IMR-90 (cell line): Measurements from ENCODE around the gene ANKHD1. TPM values are rescaled to one million over a fixed set of nuclear protein-coding genes. Genes with fewer than 3 reads are reported as not detected.

Experiments
- ATAC-seq: fragments of 200-7000 bp; cut with Tn5 transposase; 2 replicates; pipeline ENCODE4 v1.9.1; 2020; ENCODE audit warnings: low read depth, mild to moderate bottlenecking, moderate library complexity
- BruUV-seq: library from RNA; stranded (reverse); fragments of 400-500 nt; replicated peaks from 2 replicates; lab custom pipeline; 2021; lab: Mats Ljungman, UMichigan
- CTCF ChIA-PET: fragments of 300-600 bp; formaldehyde crosslinking; extraction: SDS; loops from one replicate; lab custom pipeline; 2021; ENCODE audit warnings: antibody characterized with exemption; lab: Yijun Ruan, JAX
- POLR2A ChIA-PET: fragments of 300-600 bp; sonication (Branson Sonifier 250); formaldehyde crosslinking; loops from one replicate; lab custom pipeline; 2022; ENCODE audit warnings: antibody characterized with exemption; ENCODE audit not compliant: unreplicated experiment; lab: Charles Lee
- DNase-seq: peaks from one replicate; pipeline ENCODE4 v3.0.0; 2013
- H2AFZ ChIP-seq: replicated peaks from 2 replicates; pipeline ENCODE3; 2013; ENCODE audit warnings: low read length, mild to moderate bottlenecking; ENCODE audit not compliant: poor library complexity
- H2AK5ac ChIP-seq: 2 replicates; pipeline ENCODE4 v1.6.1; 2013; ENCODE audit warnings: low read depth, low read length, inconsistent platforms
- H2AK9ac ChIP-seq: replicated peaks from 2 replicates; pipeline ENCODE3; 2013; ENCODE audit warnings: mild to moderate bottlenecking, low read depth, low read length, moderate library complexity; ENCODE audit not compliant: poor library complexity
- H2BK120ac ChIP-seq: 2 replicates; pipeline ENCODE4 v1.6.1; 2013; ENCODE audit warnings: low read depth, low read length, inconsistent platforms
- H2BK15ac ChIP-seq: 3 replicates; pipeline ENCODE4 v1.6.1; 2013; ENCODE audit warnings: low read depth, low read length, inconsistent platforms
- H2BK20ac ChIP-seq: 2 replicates; pipeline ENCODE4 v1.6.1; 2013; ENCODE audit warnings: low read depth, mild to moderate bottlenecking, inconsistent platforms, low read length, moderate library complexity
- H2BK5ac ChIP-seq: 2 replicates; pipeline ENCODE4 v1.6.1; 2013; ENCODE audit warnings: mild to moderate bottlenecking, low read depth, low read length, inconsistent platforms; ENCODE audit not compliant: poor library complexity, severe bottlenecking
- H3K14ac ChIP-seq: replicated peaks from 2 replicates; pipeline ENCODE4 v1.6.1; 2013; ENCODE audit warnings: low read depth, low read length, inconsistent platforms
- H3K18ac ChIP-seq: 2 replicates; pipeline ENCODE4 v1.6.1; 2013; ENCODE audit warnings: low read depth, low read length, control low read depth
- H3K23ac ChIP-seq: 2 replicates; pipeline ENCODE4 v1.6.1; 2013; ENCODE audit warnings: low read depth, low read length, inconsistent platforms
- H3K27ac ChIP-seq: 2 replicates; pipeline ENCODE4 v1.5.1; 2013; ENCODE audit warnings: mild to moderate bottlenecking, control low read depth, low read length; ENCODE audit not compliant: insufficient read depth
- H3K27me3 ChIP-seq: 2 replicates; pipeline ENCODE4 v1.6.1; 2013; ENCODE audit warnings: low read length; ENCODE audit not compliant: control insufficient read depth, insufficient read depth
- H3K36me3 ChIP-seq: 2 replicates; pipeline ENCODE4 v1.6.1; 2013; ENCODE audit warnings: low read length, mixed read lengths; ENCODE audit not compliant: control insufficient read depth, insufficient read depth
- H3K4ac ChIP-seq: 2 replicates; pipeline ENCODE4 v1.6.1; 2013; ENCODE audit warnings: low read depth, low read length, inconsistent platforms
- H3K4me1 ChIP-seq: 2 replicates; pipeline ENCODE4 v1.6.1; 2013; ENCODE audit warnings: low read length, mixed read lengths; ENCODE audit not compliant: control insufficient read depth, insufficient read depth
- H3K4me2 ChIP-seq: 2 replicates; pipeline ENCODE4 v1.6.1; 2013; ENCODE audit warnings: low read depth, mild to moderate bottlenecking, control low read depth, low read length, moderate library complexity
- H3K4me3 ChIP-seq: 2 replicates; pipeline ENCODE4 v1.5.1; 2013; ENCODE audit warnings: low read depth, mild to moderate bottlenecking, control low read depth, low read length, moderate library complexity; ENCODE audit not compliant: insufficient read depth
- H3K56ac ChIP-seq: 2 replicates; pipeline ENCODE4 v1.6.1; 2013; ENCODE audit warnings: low read length, inconsistent platforms; ENCODE audit not compliant: insufficient read depth; ENCODE audit errors: extremely low read depth
- H3K79me1 ChIP-seq, 2 experiments: 2 replicates each; pipeline ENCODE4 v1.6.1; 2013; ENCODE audit warnings: low read length in 2 of 2, inconsistent platforms in 1 of 2, low read depth in 1 of 2
- H3K9ac ChIP-seq: 2 replicates; pipeline ENCODE4 v1.6.1; 2013; ENCODE audit warnings: low read depth, low read length, control low read depth
- H3K9me1 ChIP-seq: 2 replicates; pipeline ENCODE4 v1.6.1; 2013; ENCODE audit warnings: low read length, inconsistent platforms; ENCODE audit not compliant: insufficient read depth
- H3K9me3 ChIP-seq: 2 replicates; pipeline ENCODE4 v1.6.1; 2013; ENCODE audit warnings: low read length; ENCODE audit not compliant: control insufficient read depth, insufficient read depth
- H4K20me1 ChIP-seq: 2 replicates; pipeline ENCODE4 v1.6.1; 2013; ENCODE audit warnings: low read length, inconsistent platforms; ENCODE audit not compliant: insufficient read depth
- H4K5ac ChIP-seq: 2 replicates; pipeline ENCODE4 v1.6.1; 2013; ENCODE audit warnings: mild to moderate bottlenecking, low read depth, low read length, control low read depth
- H4K8ac ChIP-seq, 2 experiments: 2 replicates each; pipeline ENCODE4 v1.6.1; 2013; ENCODE audit warnings: low read depth in 2 of 2, low read length in 2 of 2, control low read depth in 1 of 2, inconsistent platforms in 1 of 2
- H4K91ac ChIP-seq: 2 replicates; pipeline ENCODE4 v1.6.1; 2013; ENCODE audit warnings: low read depth, low read length, inconsistent platforms; ENCODE audit not compliant: insufficient read depth
- CEBPB ChIP-seq: IDR thresholded peaks from 2 replicates; pipeline ENCODE4 v1.6.1; 2012; ENCODE audit warnings: low read depth, low read length, improper control_type of control experiment
- WGBS, 2 experiments: methylation state at CpG; one replicate each; pipeline versions ENCODE4 v1.1.5 to v1.1.7; 2013; ENCODE audit warnings: missing lambda C conversion rate in 2 of 2; ENCODE audit not compliant: insufficient read length in 1 of 2; ENCODE audit errors: extremely low coverage in 2 of 2; 5-methylcytosine and 5-hydroxymethylcytosine counted together
- dilution Hi-C: fragments of 300-500 bp; cut with HindIII; formaldehyde crosslinking; loops from one replicate; pipeline ENCODE4 v1.14.3; 2018; ENCODE audit warnings: low sequenced_read_pairs; ENCODE audit not compliant: unreplicated experiment
- in situ Hi-C: fragments of 300-500 bp; cut with MboI; formaldehyde crosslinking; loops from 3 replicates; pipeline ENCODE4 v1.14.3; 2019; ENCODE audit warnings: low sequenced_read_pairs, inconsistent platforms, mixed read lengths
- intact Hi-C: fragments of 100-400 bp; cut with micrococcal nuclease; formaldehyde crosslinking; loops from 2 replicates; pipeline ENCODE4 v1.10.0; 2022
- polyA plus RNA-seq, 3 experiments: library from polyadenylated mRNA; depleted of rRNA; stranded (reverse); fragments of >200 nt; gene quantifications; 2 replicates each; pipeline ENCODE4 v1.2.3, GENCODE V29; 2012; ENCODE audit warnings: low replicate concordance in 1 of 3
- total RNA-seq: library from RNA; depleted of rRNA; stranded (reverse); fragments of >200 nt; gene quantifications from 2 replicates; pipeline ENCODE4 v1.2.3, GENCODE V29; 2012
- TF ChIP-seq, protein P1 (sequence below): fragments of 150-350 bp; IDR thresholded peaks from 2 replicates; pipeline ENCODE4 v1.6.1; 2017; ENCODE audit warnings: mild to moderate bottlenecking, antibody characterized with exemption, low read length, low read depth

The ANKHD1 gene
- total and polyA plus RNA-seq, 2 of the 4 experiments (the other 2 are of a cell fraction): 32.1 to 36.7 TPM

DNA sequence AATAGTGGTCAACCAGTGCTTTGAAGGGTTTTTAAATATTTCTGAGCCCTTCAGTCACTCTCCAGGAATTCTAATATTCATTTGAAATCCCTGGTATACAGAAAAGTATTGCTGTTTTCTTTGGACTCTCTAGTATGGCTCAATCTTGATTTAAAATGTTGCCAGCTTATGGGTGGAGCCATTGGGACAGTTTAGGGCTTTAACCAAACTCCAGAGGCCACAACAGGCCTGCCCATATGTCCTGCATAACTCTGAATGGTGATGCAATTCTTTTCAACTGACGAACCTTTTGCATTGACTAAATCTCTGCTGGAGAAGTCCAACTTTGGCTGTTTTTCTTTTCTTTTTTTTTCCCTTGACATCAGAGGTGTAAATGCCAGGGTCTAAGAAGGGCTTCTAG, 10.3 kb upstream of the ANKHD1 start:
- H3K36me3 ChIP-seq: no peaks in the 10 kb centered on the region
- no peak overlapping the region for H3K18ac ChIP-seq
- H2AFZ ChIP-seq: no peak overlapping the region
- no peaks in the 10 kb centered on the region for H3K4me1 ChIP-seq
- H3K4me3 ChIP-seq: no peak overlapping the region
- H2BK120ac ChIP-seq: no peak overlapping the region
- ChIA-PET CTCF (no interaction called here), POLR2A (no interaction called here)
- DNase-seq (no peak), ATAC-seq (no peak; the same call in 1 of the 2 replicates)
- intact Hi-C loops: no loop called here
- H3K56ac ChIP-seq: no peak overlapping the region
- in situ Hi-C loops: no loop called here
- no peak overlapping the region for H3K27ac ChIP-seq
- H4K8ac ChIP-seq: no peak overlapping the region
- H3K9me1 ChIP-seq: no peaks in the 10 kb centered on the region
- H2BK5ac ChIP-seq: no peak overlapping the region
- no peak overlapping the region for H3K4me2 ChIP-seq
- no peak overlapping the region for H3K4ac ChIP-seq
- no peaks in the 10 kb centered on the region for H3K9me3 ChIP-seq
- no peak overlapping the region for H4K91ac ChIP-seq
- H4K20me1 ChIP-seq: no peaks in the 10 kb centered on the region
- H2AK9ac ChIP-seq: no peak overlapping the region
- no peaks in the 10 kb centered on the region for H3K27me3 ChIP-seq
- no peak overlapping the region for H2BK15ac ChIP-seq
- no peak overlapping the region for H3K14ac ChIP-seq
- WGBS, 2 experiments: no CpG with 5 or more reads among the region's 1 CpG
- TF ChIP-seq, protein P1, sequence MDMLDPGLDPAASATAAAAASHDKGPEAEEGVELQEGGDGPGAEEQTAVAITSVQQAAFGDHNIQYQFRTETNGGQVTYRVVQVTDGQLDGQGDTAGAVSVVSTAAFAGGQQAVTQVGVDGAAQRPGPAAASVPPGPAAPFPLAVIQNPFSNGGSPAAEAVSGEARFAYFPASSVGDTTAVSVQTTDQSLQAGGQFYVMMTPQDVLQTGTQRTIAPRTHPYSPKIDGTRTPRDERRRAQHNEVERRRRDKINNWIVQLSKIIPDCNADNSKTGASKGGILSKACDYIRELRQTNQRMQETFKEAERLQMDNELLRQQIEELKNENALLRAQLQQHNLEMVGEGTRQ: no peak
- TF ChIP-seq CEBPB: peak; percentile 29; the same call in 1 of the 2 replicates
- BruUV-seq: no TSS peak
- H3K79me1 ChIP-seq: no peaks in the 10 kb centered on the region
- no peak overlapping the region for H2BK20ac ChIP-seq
- H3K23ac ChIP-seq: no peak overlapping the region
- H2AK5ac ChIP-seq: no peak overlapping the region
- no peak overlapping the region for H3K9ac ChIP-seq
- no peak overlapping the region for H4K5ac ChIP-seq
- dilution Hi-C loops: no loop called here
